HG03159 (cell line): ENCODE data around the gene CDK5RAP3.

Source experiments
- ATAC-seq: cut with Tn5 transposase; IDR thresholded peaks from one replicate; pipeline ENCODE4 v1.9.1; 2021; ENCODE audit warnings: mild to moderate bottlenecking, moderate library complexity; ENCODE audit not compliant: unreplicated experiment

CDK5RAP3 gene

GRCh38 chr17:48022901-48023300, 52.0 kb downstream of the CDK5RAP3 start:
- no peak for ATAC-seq

- no peak for ATAC-seq
Measured at GRCh38 chr17:48023400-48024148, 52.7 kb downstream of the CDK5RAP3 start.

- ATAC-seq, result no peak
Measured at GRCh38 chr17:48024149-48025039, 53.5 kb downstream of the CDK5RAP3 start.

GRCh38 chr17:48025040-48025903, 54.4 kb downstream of the CDK5RAP3 start:
- ATAC-seq, result peak; percentile 81

- ATAC-seq, result no peak
Measured at GRCh38 chr17:48025904-48026501, 55.1 kb downstream of the CDK5RAP3 start.

- no peak for ATAC-seq
Measured at GRCh38 chr17:48026502-48027321, 55.8 kb downstream of the CDK5RAP3 start.

- no peak for ATAC-seq
Measured at GRCh38 chr17:48027322-48027981, 56.5 kb downstream of the CDK5RAP3 start.

- no peak for ATAC-seq
Measured at GRCh38 chr17:48028736-48029135, 57.8 kb downstream of the CDK5RAP3 start.

- ATAC-seq, result no peak
Measured at GRCh38 chr17:48030531-48030930, 59.6 kb downstream of the CDK5RAP3 start.
